ENCODE results near the gene CTPS2.

CTPS2 gene

GRCh38 chrX:16594490-16594889, 118.0 kb downstream of the CTPS2 start:
- Histone ChIP-seq H3K36me3 (ENCODE audit: control insufficient read depth, insufficient read depth, low read length) (peaks cover 1% of the 10 kb centered on the region), H3K27me3 (replicated peaks; ENCODE audit: control insufficient read depth, insufficient read depth, low read length) (no peaks in the 10 kb centered on the region), H3K4me3 (replicated peaks; ENCODE audit: low read depth, low read length) (no peak overlapping the region)
- no peak for DNase-seq (ENCODE audit: extremely low read depth, insufficient read length)
- TF ChIP-seq CTCF (IDR thresholded peaks at IDR 0.05; ENCODE audit: insufficient read depth, low read length, poor library complexity, severe bottlenecking): no peak

- Histone ChIP-seq H3K4me3 (replicated peaks; ENCODE audit: low read depth, low read length) (no peak overlapping the region), H3K27me3 (replicated peaks; ENCODE audit: control insufficient read depth, insufficient read depth, low read length) (no peaks in the 10 kb centered on the region), H3K36me3 (ENCODE audit: control insufficient read depth, insufficient read depth, low read length) (peaks cover 1% of the 10 kb centered on the region)
- TF ChIP-seq CTCF (IDR thresholded peaks at IDR 0.05; ENCODE audit: insufficient read depth, low read length, poor library complexity, severe bottlenecking): no peak
- no peak for DNase-seq (ENCODE audit: extremely low read depth, insufficient read length)
Observed at GRCh38 chrX:16593801-16594200, 118.7 kb downstream of the CTPS2 start.

- no peak for TF ChIP-seq CTCF (IDR thresholded peaks at IDR 0.05; ENCODE audit: insufficient read depth, low read length, poor library complexity, severe bottlenecking)
- DNase-seq (ENCODE audit: extremely low read depth, insufficient read length): no peak
- Histone ChIP-seq H3K36me3 (ENCODE audit: control insufficient read depth, insufficient read depth, low read length) (peaks cover 1% of the 10 kb centered on the region), H3K27me3 (replicated peaks; ENCODE audit: control insufficient read depth, insufficient read depth, low read length) (no peaks in the 10 kb centered on the region), H3K4me3 (replicated peaks; ENCODE audit: low read depth, low read length) (no peak overlapping the region)
Observed at GRCh38 chrX:16592194-16592770, 120.2 kb downstream of the CTPS2 start.

GRCh38 chrX:16589826-16590225, 122.6 kb downstream of the CTPS2 start:
- no peak for DNase-seq (ENCODE audit: extremely low read depth, insufficient read length)
- no peak for TF ChIP-seq CTCF (IDR thresholded peaks at IDR 0.05; ENCODE audit: insufficient read depth, low read length, poor library complexity, severe bottlenecking)
- Histone ChIP-seq H3K27me3 (replicated peaks; ENCODE audit: control insufficient read depth, insufficient read depth, low read length) (no peaks in the 10 kb centered on the region), H3K36me3 (ENCODE audit: control insufficient read depth, insufficient read depth, low read length) (peaks cover 1% of the 10 kb centered on the region), H3K4me3 (replicated peaks; ENCODE audit: low read depth, low read length) (no peak overlapping the region)

GRCh38 chrX:16589211-16589610, 123.3 kb downstream of the CTPS2 start:
- no peak overlapping the region for H3K4me3 ChIP-seq (replicated peaks; ENCODE audit: low read depth, low read length)
- H3K27me3 ChIP-seq (replicated peaks; ENCODE audit: control insufficient read depth, insufficient read depth, low read length): no peaks in the 10 kb centered on the region
- peaks cover 1% of the 10 kb centered on the region for H3K36me3 ChIP-seq (ENCODE audit: control insufficient read depth, insufficient read depth, low read length)
- DNase-seq (ENCODE audit: extremely low read depth, insufficient read length): no peak
- no peak for TF ChIP-seq CTCF (IDR thresholded peaks at IDR 0.05; ENCODE audit: insufficient read depth, low read length, poor library complexity, severe bottlenecking)

- no peak for TF ChIP-seq CTCF (IDR thresholded peaks at IDR 0.05; ENCODE audit: insufficient read depth, low read length, poor library complexity, severe bottlenecking)
- DNase-seq (ENCODE audit: extremely low read depth, insufficient read length): no peak
- Histone ChIP-seq H3K4me3 (replicated peaks; ENCODE audit: low read depth, low read length) (no peak overlapping the region), H3K27me3 (replicated peaks; ENCODE audit: control insufficient read depth, insufficient read depth, low read length) (no peaks in the 10 kb centered on the region), H3K36me3 (ENCODE audit: control insufficient read depth, insufficient read depth, low read length) (peaks cover 1% of the 10 kb centered on the region)
Observed at GRCh38 chrX:16588266-16588665, 124.2 kb downstream of the CTPS2 start.

Data from GM06990 (cell line).